GM12874 (cell line): Measurements from ENCODE around the gene DR1.

ENCODE experiments used
- TF ChIP-seq, protein P1 (sequence below): IDR thresholded peaks from 2 replicates; pipeline ENCODE4 v1.5.1; 2011; ENCODE audit warnings: low read depth, mild to moderate bottlenecking, control low read depth, low read length, moderate library complexity; ENCODE audit not compliant: insufficient read depth

DR1 gene

DNA sequence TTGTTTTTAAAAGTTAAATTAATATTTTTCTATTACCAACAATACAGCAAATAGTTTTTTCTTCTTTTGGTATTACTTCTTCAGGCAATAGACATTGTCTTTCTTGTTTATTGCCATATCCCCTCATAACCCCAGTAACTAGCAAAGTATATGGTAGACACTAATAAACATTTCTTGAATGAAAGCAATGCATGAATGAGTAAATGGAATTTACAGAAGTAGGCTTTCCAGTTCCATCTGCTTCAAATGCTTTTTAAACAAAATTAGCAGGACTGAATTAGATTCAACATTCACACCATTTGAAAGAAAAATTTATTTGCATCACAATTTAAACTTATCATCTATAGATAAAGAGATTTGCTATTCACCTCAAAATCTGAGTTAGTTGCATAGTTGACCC, 5.6 kb upstream of the DR1 start:
- TF ChIP-seq, protein P1, sequence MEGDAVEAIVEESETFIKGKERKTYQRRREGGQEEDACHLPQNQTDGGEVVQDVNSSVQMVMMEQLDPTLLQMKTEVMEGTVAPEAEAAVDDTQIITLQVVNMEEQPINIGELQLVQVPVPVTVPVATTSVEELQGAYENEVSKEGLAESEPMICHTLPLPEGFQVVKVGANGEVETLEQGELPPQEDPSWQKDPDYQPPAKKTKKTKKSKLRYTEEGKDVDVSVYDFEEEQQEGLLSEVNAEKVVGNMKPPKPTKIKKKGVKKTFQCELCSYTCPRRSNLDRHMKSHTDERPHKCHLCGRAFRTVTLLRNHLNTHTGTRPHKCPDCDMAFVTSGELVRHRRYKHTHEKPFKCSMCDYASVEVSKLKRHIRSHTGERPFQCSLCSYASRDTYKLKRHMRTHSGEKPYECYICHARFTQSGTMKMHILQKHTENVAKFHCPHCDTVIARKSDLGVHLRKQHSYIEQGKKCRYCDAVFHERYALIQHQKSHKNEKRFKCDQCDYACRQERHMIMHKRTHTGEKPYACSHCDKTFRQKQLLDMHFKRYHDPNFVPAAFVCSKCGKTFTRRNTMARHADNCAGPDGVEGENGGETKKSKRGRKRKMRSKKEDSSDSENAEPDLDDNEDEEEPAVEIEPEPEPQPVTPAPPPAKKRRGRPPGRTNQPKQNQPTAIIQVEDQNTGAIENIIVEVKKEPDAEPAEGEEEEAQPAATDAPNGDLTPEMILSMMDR, result no peak

DNA sequence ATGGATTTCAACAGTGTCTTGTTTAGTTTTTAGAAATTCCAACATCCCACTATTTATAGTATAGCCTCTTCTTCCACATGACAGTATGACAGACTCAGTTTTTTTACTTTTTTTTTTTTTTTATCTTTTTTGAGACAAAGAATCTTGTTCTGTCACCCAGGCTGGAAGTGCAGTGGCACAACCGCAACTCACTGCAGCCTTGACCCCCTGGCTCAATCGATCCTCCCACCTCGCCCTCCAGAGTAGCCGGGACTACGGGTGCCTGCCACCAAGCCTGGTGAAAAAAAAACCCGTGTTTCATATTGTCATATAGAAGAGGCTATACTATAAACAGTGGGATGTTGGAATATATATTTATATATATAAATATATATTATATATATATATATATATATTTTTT, 1.2 kb upstream of the DR1 start:
- TF ChIP-seq, protein P1, result no peak

DNA sequence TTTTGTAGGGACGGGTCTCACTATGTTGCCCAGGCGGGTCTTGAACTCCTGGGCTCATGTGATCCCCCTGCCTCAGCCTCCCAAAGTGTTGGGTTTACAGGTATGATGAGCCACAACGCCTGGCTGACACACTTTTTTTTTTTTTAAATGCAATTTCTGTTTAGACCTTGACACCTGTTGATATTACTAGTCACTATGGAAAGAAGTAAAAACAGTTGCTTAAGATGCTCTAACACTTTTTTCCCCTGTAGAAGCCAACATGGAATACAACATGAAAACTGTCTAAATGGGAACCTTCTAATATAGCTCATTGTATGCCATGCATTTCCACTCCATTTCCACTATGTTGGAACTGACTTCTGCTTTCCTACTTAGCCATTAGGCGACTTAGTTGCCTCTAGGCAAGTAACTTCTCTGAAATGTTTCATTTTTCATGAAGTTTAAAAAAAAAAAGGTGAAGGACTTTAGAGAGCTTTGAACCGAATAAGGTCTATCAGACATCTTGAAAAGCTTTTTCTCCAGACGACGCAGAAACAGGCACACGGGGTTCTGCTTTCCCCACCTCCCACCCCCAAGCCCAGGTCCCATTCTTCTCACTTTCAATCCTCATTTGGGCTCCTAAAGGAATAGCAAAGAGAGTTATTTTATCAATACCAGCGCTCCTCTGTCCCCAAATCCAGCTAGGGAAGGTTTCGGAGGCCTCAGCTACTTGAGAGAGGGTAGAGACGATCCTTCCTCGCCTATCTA, 648 bp upstream of the DR1 start:
- TF ChIP-seq, protein P1, result no peak

DNA sequence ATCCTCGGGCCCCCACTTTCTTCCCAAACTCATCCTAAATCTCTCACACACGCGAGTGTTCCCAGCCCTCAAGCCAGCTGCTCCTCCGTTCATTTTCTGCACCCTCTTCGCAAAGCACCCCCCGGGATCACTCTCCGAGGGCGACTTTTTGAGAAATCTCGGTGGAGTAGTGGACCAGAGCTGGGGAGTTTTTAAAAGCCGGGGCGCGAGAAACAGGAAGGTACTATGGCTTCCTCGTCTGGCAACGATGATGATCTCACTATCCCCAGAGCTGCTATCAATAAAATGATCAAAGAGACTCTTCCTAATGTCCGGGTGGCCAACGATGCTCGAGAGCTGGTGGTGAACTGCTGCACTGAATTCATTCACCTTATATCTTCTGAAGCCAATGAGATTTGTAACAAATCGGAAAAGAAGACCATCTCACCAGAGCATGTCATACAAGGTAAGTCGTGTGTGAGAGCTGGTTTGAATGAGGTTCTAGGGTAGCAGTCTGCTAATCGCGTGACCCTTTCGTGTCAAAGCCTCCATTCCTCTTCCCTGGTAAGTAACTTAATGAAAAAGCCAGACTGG, 800 bp downstream of the DR1 start:
- TF ChIP-seq, protein P1, result no peak

DNA sequence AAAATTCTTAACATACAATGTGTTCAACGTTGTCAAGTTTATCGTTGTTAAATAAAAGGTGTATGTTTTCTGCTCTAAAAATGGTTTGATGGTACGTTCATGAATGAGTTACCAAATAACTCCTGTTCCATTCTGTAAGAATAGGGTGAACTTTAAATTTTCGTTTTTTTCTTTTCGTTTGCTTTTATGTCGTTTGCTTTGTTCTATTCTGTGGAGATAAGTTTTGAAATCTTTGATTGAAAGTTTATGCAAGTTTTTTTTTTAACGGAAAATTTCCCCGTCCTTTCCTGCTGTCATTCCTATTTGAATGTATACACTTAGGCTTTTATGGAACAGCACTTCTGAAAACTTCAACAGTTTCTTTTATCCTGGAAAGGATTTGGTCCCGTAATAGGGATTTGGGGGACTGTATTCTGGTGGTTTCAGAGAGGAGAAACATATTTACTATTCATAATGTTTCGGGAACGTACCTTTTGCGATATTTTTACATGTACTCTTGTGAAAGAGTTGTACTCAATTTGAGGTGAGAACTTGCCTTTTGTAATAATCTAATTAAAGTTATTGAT, 1.7 kb downstream of the DR1 start:
- TF ChIP-seq, protein P1, result no peak

DNA sequence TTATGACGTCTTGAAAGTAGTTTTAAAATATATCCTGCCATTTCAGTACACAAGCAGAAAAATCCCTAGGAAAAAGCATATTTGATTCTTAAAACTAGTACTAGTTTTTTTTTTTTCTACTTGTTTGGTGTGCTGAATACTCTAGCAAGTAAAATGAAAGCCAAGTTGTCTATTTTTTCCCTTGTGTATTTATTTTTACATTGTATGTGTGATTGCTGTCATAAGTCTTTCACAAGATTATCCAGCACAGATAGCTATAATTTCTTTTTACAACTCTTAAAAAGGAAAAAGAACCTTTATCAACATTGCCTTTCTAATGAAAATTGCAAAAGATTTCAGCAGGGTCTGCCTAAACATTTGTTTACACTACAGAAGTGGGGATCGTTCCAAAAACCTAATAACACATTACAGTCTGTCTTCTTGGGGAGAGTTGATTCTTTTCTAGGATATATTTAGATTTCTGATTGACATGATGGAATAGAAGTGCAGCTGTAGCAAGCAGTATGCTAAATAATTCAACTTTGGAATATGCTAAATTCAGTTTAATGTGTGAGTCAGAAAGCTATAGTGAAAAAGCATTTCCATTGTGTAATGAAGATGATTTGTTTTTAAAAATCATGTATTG, 2.5 kb downstream of the DR1 start:
- TF ChIP-seq, protein P1, result no peak

DNA sequence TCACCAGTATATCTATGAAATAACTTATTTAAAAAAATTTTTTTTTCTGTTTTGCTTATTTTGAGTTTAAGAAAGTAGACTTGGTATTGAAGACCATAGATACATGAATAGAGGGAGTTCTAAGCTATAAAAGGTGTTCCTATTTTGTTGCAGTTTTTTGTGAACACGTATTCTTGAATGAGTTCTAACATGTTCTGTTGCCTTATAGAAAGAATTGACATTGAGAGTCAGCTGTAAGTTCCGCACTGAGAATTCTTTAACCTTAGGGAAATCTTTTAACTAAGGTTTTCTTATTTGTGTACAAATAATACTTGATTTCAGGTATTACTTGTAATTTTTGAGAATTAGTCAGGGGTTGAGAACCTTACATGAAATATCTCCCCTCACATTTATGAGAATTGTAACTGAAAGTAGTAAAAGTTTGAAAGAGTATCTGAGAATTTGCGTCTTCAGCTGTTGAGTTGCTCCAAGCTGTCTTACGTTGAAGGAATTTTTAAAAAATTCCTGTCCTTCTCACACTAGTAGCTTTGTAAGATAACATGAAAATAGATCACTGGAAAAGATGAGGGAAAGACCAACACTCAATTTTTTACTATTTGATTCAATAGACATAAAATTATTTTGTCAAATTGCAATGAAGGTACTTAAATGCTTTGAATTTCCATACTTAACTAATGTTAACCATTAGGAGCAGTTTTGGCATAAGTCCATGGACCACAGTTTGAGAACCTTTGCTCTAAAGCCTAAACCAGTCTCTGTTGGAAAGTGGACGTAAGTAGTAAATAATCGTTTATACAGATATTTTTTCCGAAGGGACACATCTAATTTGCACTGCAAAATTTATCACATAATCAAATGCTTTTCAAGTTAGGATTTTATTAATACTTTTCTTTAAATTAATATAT, 3.8 kb downstream of the DR1 start:
- TF ChIP-seq, protein P1, result no peak
